Activated gamma-delta T cell (primary cell): ENCODE results near the gene ARL15.

Experiments used
- DNase-seq: peaks from one replicate; lab custom pipeline; 2025; lab: John Stamatoyannopoulos, UW

The ARL15 gene

GRCh38 chr5:54030981-54031380, 279.4 kb downstream of the ARL15 start:
- no peak for DNase-seq

GRCh38 chr5:54024466-54024865, 285.9 kb downstream of the ARL15 start:
- DNase-seq: no peak

- DNase-seq: no peak
Observed at GRCh38 chr5:54022223-54022622, 288.1 kb downstream of the ARL15 start.

GRCh38 chr5:54021431-54022164, 288.8 kb downstream of the ARL15 start:
- DNase-seq: no peak

- DNase-seq: no peak
Observed at GRCh38 chr5:54018438-54018837, 291.9 kb downstream of the ARL15 start.

GRCh38 chr5:54017580-54017979, 292.8 kb downstream of the ARL15 start:
- no peak for DNase-seq

- DNase-seq: no peak
Observed at GRCh38 chr5:54013556-54014194, 296.7 kb downstream of the ARL15 start.

- DNase-seq: no peak
Observed at GRCh38 chr5:54009828-54010227, 300.5 kb downstream of the ARL15 start.

- DNase-seq: no peak
Observed at GRCh38 chr5:54009357-54009756, 301.0 kb downstream of the ARL15 start.

GRCh38 chr5:54007827-54008777, 302.3 kb downstream of the ARL15 start:
- DNase-seq: no peak

- no peak for DNase-seq
Observed at GRCh38 chr5:54004697-54005096, 305.7 kb downstream of the ARL15 start.

- DNase-seq: no peak
Observed at GRCh38 chr5:54002779-54003178, 307.6 kb downstream of the ARL15 start.

GRCh38 chr5:54001976-54002775, 308.2 kb downstream of the ARL15 start:
- no peak for DNase-seq

GRCh38 chr5:54000011-54000410, 310.4 kb downstream of the ARL15 start:
- DNase-seq: no peak

- no peak for DNase-seq
Observed at GRCh38 chr5:53997736-53998627, 312.4 kb downstream of the ARL15 start.

GRCh38 chr5:53996008-53996407, 314.4 kb downstream of the ARL15 start:
- DNase-seq: no peak

GRCh38 chr5:53994148-53994547, 316.2 kb downstream of the ARL15 start:
- no peak for DNase-seq

GRCh38 chr5:53991942-53992341, 318.4 kb downstream of the ARL15 start:
- DNase-seq: no peak

GRCh38 chr5:53987101-53987500, 323.3 kb downstream of the ARL15 start:
- DNase-seq: no peak

GRCh38 chr5:53985796-53986195, 324.6 kb downstream of the ARL15 start:
- no peak for DNase-seq

GRCh38 chr5:53984971-53985370, 325.4 kb downstream of the ARL15 start:
- no peak for DNase-seq
